ENCODE measurements around the gene USP25.

- no peak for TF ChIP-seq CTCF (IDR thresholded peaks at IDR 0.05)
- TF ChIP-seq EP300 (IDR thresholded peaks at IDR 0.05) = no peak
- no peak for TF ChIP-seq POLR2AphosphoS5 (IDR thresholded peaks at IDR 0.05)
These were observed 47.0 kb downstream of the USP25 start for GRCh38 chr21:15776818-15777217.

Data from suprapubic skin (tissue), 4 donors.